VCaP (cell line): ENCODE results near the gene GSTM4.
"Not testable (repeated sequence)": the region's sequence is repeated elsewhere in the genome, so short reads cannot be mapped to it uniquely, and the experiment has no call there.

Experiments
- H3K27ac ChIP-seq: fragments of 450-650 bp; 2 replicates; pipeline ENCODE4 v1.5.1; 2017
- TF ChIP-seq, protein P1 (sequence below): fragments of 450-650 bp; conservative IDR thresholded peaks from 2 replicates; pipeline ENCODE4 v1.5.1; 2017; ENCODE audit warnings: mild to moderate bottlenecking, moderate library complexity

GSTM4 gene

GRCh38 chr1:109677459-109677858 is 21.6 kb downstream of the GSTM4 start:
- H3K27ac ChIP-seq: no peak overlapping the region

GRCh38 chr1:109678637-109679036 is 22.7 kb downstream of the GSTM4 start:
- H3K27ac ChIP-seq: not testable (repeated sequence)

More at GRCh38 chr1:109677459-109677858, 21.6 kb downstream of the GSTM4 start:
- TF ChIP-seq, protein P1, sequence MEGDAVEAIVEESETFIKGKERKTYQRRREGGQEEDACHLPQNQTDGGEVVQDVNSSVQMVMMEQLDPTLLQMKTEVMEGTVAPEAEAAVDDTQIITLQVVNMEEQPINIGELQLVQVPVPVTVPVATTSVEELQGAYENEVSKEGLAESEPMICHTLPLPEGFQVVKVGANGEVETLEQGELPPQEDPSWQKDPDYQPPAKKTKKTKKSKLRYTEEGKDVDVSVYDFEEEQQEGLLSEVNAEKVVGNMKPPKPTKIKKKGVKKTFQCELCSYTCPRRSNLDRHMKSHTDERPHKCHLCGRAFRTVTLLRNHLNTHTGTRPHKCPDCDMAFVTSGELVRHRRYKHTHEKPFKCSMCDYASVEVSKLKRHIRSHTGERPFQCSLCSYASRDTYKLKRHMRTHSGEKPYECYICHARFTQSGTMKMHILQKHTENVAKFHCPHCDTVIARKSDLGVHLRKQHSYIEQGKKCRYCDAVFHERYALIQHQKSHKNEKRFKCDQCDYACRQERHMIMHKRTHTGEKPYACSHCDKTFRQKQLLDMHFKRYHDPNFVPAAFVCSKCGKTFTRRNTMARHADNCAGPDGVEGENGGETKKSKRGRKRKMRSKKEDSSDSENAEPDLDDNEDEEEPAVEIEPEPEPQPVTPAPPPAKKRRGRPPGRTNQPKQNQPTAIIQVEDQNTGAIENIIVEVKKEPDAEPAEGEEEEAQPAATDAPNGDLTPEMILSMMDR: no peak

DNA sequence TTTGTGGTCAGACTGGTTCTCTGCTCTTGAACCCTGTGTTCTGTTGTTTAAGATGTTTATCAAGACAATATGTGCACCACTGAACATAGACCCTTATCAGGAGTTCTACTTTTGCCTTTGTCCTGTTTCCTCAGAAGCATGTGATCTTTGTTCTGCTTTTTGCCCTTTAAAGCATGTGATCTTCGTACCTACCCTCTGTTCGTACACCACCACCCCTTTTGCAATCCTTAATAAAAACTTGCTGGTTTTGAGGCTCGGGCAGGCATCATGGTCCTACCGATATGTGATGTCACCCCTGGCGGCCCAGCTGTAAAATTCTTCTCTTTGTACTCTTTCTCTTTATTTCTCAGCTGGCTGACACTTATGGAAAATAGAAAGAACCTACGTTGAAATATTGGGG is 28.9 kb downstream of the GSTM4 start:
- H3K27ac ChIP-seq: not testable (repeated sequence)

GRCh38 chr1:109685399-109685798 is 29.5 kb downstream of the GSTM4 start:
- H3K27ac ChIP-seq: not testable (repeated sequence)

GRCh38 chr1:109685890-109686289 is 30.0 kb downstream of the GSTM4 start:
- H3K27ac ChIP-seq: not testable (repeated sequence)

GRCh38 chr1:109687109-109687508 is 31.2 kb downstream of the GSTM4 start:
- H3K27ac ChIP-seq: not testable (repeated sequence)

- TF ChIP-seq, protein P1: no peak
- no peak within 1 kb of the TSS for H3K27ac ChIP-seq
Measured at GRCh38 chr1:109687641-109688499, 32.0 kb downstream of the GSTM4 start, which contains the start of gene GSTM1. Gene GSTM1 (plus strand): TSS chr1:109687817. CDS start chr1:109687874, 57 bp downstream.

- TF ChIP-seq, protein P1: no peak
Measured at GRCh38 chr1:109689844-109690405, 34.0 kb downstream of the GSTM4 start.

GRCh38 chr1:109691759-109692158 is 35.9 kb downstream of the GSTM4 start:
- TF ChIP-seq, protein P1: no peak
- H3K27ac ChIP-seq: no peak overlapping the region

More at GRCh38 chr1:109689844-109690405, 34.0 kb downstream of the GSTM4 start:
- no peak overlapping the region for H3K27ac ChIP-seq

DNA sequence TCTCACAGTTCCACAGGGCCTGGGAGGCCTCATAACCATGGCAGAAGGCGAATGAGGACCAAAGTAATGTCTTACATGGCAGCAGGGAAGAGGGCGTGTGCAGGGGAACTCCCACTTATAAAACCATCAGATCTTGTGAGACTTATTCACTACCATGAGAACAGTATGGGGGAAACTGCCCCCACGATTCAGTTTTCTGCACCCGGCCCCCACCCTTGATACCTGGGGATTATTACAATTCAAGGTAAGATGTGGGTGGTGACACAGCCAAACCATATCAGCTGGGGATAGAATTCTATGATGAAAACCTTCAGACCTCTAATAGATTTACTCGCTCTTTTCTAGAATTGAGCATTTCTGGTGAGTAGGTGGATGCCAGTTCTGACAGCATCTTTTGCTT is 38.5 kb downstream of the GSTM4 start:
- not testable (repeated sequence) for H3K27ac ChIP-seq

- H3K27ac ChIP-seq: not testable (repeated sequence)
Measured at GRCh38 chr1:109695138-109695537, 39.2 kb downstream of the GSTM4 start.
